NCI-H226 (cell line): ENCODE measurements around the gene POGLUT2.

ENCODE experiments used
- DNase-seq: peaks from one replicate; pipeline ENCODE4 v3.0.0-alpha.2; 2015

The POGLUT2 gene

DNA sequence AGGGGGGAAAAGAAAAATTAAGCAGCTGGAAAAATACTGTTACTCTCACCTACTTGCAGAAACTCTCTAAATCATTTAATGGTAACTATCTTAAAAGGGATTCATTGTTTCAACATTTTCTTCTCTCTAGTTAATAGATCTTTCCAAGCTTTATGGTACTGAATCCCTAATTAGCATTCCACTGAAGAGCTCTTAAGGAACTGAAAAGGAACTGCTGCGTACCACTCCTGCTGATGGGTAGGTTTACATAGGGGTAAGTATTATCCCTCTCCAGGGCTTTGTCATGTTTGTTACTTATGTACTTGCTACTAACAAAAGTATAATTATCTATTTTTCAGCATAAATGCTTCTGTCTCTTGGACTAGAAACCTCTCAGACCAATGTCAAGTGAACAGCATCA lies 37.7 kb downstream of the POGLUT2 start:
- DNase-seq = no peak

GRCh38 chr13:102758842-102759241 lies 39.9 kb downstream of the POGLUT2 start:
- no peak for DNase-seq

DNA sequence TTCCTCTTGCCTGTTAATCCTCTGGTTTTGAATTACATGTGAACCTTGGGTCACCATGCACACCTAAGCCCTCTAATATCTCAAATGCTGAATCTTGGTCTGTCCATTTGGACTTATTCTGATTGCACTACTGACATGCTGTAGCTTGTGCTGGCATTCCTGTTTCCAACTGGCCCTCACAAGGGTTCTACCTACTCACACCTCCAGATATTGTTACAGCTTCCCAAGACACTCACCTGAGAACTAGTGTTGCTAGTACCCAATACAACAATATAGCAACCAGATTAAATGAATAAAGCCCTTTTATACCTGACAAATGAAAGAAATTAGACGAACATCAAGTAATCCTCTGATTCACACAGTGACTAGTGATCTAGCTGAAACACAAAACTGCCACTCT lies 41.8 kb downstream of the POGLUT2 start:
- DNase-seq = no peak

DNA sequence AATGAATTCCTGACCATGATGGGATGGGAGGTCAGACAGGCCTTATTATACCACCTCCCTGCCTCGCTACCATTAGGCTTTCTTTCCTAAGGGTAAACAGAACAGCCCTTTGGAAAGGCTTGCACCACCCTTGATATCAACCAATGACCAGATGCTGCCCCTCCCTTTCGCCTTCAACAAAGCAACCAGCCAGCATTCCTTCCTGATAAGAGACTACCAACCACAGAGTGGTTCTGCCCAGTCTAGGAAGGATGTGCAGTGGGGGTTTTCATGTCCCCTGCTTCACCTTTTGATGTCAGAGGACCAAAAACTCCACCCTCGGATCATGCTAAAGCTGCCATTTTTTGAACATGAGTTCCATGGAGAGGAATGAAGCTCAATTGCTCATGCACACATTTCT lies 46.9 kb downstream of the POGLUT2 start:
- DNase-seq = peak; percentile 44

DNA sequence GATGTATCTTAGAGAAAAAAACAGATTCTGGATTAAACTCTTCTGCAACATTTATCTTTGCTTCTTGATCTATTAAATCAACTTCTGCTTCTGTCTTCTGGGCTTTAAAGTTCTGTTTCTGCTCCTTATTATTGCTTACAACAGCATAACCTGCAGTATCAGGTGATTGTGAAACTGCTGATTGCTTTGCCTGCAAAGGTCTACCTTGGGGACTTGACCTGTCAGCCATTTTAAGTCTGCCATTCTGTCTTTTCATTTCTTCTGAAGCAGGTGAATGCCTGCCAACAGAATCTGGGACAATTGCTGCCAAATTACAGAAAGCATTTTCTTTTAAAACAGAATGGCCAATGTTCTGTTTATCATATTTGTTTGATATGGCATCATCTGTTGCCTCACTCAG lies 56.3 kb downstream of the POGLUT2 start:
- no peak for DNase-seq

DNA sequence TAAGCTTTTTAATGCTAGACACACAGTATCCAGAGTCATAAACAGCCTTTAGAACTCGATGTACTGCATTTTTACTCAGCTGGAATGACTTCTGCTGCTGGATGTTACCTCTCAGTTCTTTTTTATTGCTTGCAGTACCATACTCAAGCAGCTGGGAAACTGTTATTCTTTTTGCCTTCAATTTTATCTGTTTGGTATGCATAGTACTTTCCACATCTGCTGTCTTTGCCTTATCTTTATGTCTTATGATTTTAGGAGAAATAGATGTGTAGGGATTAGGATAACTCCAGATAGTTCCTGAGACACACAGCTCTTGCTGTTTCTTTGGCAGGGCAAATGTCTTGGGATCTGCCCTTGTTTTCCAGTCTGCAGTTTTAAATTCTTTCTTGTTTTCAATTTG lies 56.7 kb downstream of the POGLUT2 start:
- no peak for DNase-seq
